Stimulated activated CD4-positive, alpha-beta T cell treated with anti-CD3 and anti-CD28 coated beads, Interleukin-1b, Interleukin-23, amount 100 ng/mL, for 1 hour (primary cell): Measurements from ENCODE around the gene OR2A12.
"Not testable (repeated sequence)": the region's sequence is repeated elsewhere in the genome, so short reads cannot be mapped to it uniquely, and the experiment has no call there.

Source experiments
- DNase-seq, 2 donors: peaks; one replicate each; pipeline ENCODE4 v3.0.0-alpha.2; 2020; ENCODE audit warnings: low read depth in 2 of 2

Gene OR2A12, protein sequence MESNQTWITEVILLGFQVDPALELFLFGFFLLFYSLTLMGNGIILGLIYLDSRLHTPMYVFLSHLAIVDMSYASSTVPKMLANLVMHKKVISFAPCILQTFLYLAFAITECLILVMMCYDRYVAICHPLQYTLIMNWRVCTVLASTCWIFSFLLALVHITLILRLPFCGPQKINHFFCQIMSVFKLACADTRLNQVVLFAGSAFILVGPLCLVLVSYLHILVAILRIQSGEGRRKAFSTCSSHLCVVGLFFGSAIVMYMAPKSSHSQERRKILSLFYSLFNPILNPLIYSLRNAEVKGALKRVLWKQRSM

DNA sequence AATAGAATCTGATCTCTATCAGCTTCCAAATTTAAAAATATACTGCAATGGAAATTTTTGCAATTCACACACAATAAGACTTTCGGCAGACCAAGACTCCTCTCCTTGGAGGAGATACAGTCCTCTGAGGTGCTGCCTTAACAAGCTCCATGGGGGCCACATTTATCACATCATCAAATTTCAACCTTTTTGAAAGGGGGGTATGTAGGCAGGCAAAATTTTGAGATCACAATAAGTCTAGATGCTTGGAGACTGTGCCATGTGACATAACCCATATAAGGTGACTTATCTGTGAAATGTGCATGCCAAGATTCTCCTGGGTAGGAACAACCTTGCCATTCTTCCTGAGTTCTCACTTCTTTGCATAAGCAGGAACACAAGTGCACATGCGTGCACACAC lies at the start of gene OR2A12:
OR2A12 (plus strand) TSS at position 301 of the 400 bp plus-strand sequence. CDS start 8,830 bp downstream, outside the sequence.
- DNase-seq, result no peak

DNA sequence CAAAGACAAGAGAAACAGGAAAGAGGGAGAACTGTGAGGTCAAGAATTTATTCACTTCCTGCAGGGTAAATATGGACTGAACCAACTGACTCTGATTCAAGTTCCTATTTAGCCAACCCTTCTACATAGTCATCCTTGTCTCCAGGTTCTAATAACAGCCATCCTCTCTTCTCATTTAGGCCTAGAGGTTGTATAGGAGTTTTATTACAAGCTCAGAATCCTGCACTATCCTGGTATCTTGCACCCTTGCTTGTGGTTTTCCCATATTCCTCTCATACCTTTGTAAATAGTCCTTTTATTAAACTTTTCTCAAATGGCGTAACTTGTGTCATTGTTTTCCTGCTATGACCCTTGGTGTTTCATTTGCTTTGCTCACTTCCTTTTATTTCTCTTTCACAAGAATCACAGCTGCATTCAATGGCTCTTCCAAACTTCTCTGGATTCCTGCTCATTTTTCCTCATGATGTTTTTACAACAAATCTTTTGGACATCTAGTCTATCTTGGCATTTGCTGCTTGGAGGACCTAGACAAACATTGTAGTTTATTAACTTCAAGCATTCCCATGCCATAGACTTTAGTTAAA lies 49.7 kb upstream of the OR2A12 start:
- DNase-seq, result no peak

DNA sequence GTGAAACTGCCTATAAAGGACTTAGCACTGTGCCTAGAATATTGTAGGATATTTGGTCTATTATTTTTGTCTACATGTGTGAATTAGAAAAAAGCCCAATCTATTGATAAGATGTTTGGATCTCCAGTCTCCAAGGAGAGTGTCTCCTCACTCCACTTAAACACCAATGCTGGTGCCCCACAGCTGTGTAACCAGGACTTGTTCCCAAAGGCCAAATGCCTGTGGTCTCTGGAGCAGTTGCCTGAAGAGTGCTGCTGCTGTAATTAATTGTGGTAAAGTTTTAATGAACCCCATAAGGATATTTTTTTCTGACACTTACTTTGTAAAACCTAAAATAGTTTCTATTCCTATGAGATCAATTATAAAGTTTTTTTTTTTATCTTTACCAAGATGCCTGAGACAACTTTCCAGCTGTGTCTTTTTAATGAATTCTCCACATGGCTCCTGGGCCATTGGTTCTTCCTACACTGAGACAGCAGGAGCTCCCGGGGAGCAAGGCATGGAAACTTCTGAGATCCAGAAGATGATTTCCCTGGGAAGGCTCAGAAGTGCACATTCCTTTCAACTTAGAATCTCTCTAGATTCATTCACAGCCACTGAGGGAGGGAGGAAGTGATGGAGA lies 48.6 kb upstream of the OR2A12 start:
- DNase-seq, result no peak

DNA sequence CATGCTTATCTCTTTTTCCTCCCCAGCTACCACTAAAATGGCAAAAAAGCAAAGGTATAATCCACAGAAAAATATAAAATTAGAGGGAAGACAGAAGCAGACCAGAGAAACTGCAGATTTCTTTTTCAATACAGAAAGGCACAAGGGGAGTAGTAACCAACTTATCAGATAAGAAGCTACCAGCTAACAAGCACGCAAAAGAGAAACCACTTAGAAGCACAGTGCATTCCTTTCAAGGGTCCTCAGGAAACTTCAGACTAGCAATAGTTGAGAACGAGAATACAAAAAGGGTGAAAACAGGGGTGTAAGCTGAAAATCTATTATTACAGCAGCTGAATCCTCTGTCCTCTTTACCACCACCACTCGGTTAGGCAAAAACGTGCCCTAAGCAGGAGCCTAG lies 47.2 kb upstream of the OR2A12 start:
- DNase-seq, result no peak

DNA sequence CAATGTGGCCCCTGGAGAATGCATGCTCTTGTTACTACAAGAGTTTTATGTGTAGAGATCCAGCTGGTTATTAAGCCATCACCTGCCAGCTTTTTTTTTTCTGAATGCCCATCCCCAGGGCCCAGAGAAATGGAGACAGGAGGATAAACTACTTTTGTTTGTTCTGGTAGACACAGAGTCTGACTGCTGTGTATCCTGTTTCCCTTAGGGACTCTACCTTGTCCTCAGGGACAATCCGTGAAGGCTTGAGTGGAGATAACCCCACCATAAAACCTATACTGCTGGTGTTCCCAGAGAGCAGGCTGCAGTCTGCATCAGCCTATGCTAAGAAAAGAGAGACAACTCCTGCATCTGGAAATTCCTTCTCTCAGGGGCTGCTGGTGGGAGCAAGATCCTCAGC lies 37.4 kb upstream of the OR2A12 start, which contains the start of gene OR2A5:
OR2A5 (plus strand) TSS at position 301 of the 400 bp plus-strand sequence. CDS start 1,454 bp downstream, outside the sequence.
- no peak for DNase-seq

DNA sequence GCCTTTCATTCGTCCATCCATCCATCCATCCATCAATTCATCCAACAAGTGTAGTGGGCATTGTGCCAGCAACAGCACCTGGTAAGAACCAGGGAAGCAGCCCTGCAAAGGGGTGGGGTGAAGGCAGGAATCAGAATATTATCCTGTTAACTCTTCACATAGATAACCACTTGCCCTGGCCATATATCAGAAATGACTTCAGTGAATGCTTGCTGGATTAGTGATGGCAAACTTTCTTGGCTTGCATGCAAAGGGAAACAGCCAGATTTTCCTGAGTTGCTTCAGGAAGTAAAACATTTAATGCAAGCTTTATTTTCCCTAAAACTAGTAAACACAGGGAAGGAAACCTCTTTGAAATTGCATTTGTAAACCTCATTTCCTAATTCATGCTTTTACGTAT lies 36.6 kb upstream of the OR2A12 start:
- no peak for DNase-seq

DNA sequence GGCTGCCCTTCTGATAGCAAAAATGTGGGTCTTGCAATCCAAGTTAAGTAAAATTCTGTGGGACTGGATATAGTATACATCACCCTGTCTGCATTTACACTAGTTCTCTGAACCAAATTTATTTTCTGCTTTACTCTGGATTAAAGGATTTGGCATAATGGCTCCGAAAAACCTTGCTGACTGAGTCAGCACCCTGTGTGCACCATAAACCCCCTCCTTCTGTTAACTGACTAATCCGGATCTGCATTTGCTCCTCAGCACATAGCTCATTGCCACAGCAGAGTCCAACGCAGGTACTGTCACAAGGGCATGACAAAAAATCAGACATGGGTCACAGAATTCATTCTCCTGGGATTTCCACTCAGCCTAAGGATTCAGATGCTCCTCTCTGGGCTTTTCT lies 36.0 kb upstream of the OR2A12 start:
- DNase-seq, result no peak

DNA sequence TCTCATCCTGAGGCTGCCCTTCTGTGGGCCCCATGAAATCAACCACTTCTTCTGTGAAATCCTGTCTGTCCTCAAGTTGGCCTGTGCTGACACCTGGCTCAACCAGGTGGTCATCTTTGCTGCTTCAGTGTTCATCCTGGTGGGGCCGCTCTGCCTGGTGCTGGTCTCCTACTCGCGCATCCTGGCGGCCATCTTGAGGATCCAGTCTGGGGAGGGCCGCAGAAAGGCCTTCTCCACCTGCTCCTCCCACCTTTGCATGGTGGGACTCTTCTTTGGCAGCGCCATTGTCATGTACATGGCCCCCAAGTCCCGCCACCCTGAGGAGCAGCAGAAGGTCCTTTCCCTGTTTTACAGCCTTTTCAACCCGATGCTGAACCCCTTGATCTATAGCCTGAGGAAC lies 35.2 kb upstream of the OR2A12 start:
- DNase-seq, result not testable (repeated sequence)

DNA sequence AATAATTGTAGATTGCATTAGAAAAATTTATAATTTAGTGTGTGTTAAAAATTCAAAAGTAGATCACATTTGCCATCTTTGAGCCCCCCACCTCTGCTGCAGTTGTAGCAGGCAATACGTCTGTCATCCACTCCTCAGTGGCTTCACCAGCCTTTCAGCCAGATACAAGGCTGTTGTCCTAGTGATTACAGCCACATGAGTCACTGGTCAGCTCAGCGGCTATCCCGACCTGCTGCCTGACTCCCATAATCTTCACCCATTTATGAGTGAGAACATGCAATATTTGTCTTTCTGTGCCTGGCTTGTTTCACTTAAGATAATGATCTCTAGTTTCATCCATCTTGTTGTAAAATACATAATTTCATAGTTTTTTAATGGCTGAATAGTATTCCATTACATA lies 28.1 kb upstream of the OR2A12 start:
- DNase-seq, result no peak

DNA sequence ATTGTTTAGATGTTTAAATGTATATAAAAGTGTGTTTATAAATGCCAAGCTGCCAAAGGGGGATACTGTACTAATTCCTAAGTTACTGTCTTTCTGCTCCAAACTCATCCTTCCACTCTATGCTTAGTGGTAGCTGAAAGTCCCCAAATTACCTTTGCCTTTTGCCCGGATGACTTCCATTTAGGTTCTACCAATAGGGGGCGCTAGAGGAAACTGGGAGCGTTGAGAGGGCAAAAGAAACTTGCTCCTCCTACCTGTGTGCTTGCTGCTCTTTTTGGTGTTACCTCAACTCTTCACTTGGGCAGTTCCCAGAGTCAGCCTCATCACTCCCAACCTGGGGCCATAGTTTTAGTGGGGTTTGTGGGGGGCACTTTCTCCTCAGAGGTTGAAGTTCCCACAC lies 22.4 kb upstream of the OR2A12 start:
- no peak for DNase-seq

DNA sequence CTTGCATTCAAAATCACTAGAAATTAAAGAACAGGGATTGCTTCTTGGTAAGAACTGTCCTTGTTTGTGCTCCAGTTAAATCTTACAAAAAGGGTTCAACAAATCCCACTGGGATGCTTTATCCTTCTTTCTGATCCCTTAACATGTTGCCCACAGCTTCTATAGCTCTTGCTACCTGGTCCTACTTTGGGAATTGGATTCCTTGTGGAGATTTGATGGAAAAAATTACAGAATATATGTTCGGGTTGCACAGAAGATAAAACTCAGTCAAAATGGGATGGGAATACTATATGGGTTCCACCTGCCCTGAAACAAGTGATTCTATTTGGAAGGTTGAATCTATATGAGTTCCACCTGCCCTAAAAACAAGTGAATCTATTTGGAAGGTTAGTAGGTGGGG lies 16.6 kb upstream of the OR2A12 start, which contains the start of gene OR2A25:
OR2A25 (plus strand) TSS at position 301 of the 400 bp plus-strand sequence. CDS start 4,409 bp downstream, outside the sequence.
- no peak for DNase-seq

DNA sequence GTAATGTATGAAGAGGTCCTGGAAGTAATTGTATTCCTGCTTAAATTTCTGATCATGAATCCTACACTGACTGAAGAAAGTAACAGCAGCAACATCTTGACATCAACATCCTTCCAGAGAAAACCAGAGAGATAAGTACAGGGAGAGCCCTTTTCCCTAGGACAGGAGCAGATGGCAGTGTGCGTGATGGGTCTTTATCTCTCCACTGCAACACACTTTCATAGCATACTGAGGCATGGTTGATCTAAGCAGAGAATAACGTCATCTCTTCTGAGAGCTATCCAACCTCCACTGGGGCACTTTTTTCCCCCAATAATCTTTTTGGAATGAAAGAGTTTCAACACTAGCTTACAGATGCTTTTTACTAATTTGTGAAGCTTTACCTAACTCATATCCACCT lies 16.1 kb upstream of the OR2A12 start:
- DNase-seq, result no peak

DNA sequence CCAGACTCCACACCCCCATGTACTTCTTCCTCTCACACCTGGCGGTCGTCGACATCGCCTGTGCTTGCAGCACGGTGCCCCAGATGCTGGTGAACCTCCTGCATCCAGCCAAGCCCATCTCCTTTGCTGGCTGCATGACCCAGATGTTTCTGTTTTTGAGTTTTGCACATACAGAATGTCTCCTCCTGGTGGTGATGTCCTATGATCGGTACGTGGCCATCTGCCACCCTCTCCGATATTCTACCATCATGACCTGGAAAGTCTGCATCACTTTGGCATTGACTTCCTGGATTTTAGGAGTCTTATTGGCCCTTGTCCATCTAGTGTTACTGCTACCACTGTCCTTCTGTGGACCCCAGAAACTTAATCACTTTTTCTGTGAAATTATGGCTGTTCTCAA lies 11.7 kb upstream of the OR2A12 start:
- no peak for DNase-seq

DNA sequence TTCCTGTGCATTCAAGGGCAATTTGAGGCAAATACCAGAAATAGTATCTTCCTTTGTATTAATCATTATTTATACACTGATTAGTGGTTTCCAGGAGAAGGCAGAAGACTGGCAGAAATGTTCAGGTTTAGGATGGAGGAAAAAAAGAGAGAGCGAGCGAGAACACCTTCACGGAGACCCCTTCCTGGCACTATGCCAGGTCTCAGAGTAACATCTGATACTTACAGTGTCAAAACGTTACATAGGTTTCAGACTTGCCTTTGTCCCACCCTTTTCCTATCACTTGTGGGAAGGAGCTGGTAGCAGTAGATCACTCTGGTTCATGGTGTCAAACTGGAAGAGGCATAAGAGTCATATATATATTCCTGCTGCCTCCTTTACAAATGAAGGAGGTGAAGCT lies 652 bp downstream of the OR2A12 start:
- no peak for DNase-seq

DNA sequence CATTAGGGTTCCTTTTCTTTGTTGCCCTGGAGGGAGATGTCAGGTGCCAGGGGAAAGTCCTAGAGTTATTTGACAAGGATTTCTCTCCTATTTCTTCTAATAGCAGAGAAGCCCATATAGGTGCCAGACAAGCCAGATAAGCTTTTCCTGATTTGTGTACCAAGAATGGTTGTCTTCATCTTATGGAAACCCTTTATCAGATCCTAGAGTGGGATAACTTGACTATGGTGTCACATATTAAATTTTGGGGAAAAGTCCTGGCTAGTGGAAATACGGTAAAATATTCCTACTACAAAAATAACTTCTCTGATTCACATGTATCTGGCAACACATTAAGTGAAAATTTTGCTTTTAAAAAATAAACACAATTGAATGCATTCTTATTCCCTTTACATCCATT lies 1.2 kb downstream of the OR2A12 start:
- DNase-seq, result no peak

DNA sequence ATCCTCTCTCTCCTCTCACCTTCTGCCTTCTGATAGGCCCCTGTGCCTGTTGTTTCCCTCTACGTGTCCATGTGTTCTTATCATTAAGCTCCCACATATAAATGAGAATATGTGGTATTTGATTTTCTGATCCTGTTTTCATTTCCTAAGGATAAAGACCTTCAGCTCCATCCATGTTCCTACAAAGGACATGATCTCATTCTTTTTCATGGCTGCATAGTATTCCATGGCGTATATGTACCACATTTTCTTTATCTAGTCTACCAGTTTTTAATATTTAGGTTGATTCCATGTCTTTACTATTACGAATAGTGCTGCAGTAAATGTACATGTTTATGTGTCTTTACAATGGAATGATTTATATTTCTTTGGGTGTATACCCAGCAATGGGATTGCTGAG lies 4.6 kb downstream of the OR2A12 start:
- DNase-seq, result no peak

DNA sequence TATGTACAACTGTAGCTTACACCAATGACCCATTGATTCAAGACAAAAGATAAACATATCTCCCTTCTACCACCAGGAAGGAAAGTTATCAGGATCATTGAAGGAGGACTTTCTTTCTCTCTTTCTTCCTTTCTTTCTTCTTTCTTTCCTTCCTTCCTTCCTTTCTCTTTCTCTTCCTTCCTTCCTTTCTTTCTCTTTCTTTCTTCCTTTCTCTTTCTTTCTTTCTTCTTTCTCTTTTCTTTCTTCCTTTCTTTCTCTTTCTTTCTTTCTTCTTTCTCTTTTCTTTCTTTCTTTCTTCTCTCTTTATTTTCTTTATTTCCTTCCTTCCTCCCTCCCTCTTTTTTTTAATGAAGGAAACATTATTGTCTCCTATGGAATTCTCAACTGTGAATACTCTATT lies 12.7 kb downstream of the OR2A12 start:
- no peak for DNase-seq

DNA sequence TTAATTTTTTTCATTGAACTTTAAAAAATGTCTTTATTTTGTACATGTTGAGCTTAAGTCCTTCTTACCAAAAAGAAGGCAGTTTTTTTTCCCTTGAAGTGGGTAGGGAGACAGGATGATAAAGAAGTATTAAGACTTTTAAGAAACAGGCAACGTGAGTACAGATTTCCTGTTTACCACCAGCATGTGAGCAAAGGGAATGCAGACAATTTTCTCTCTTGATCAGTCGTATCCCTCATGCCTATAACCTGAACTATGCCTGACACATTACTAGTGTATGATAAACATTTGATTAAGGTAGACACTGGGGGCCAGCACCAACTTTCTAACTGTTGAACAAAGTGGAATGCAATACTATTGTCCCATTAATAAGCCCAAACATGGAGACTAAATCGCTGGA lies 14.5 kb downstream of the OR2A12 start:
- no peak for DNase-seq

DNA sequence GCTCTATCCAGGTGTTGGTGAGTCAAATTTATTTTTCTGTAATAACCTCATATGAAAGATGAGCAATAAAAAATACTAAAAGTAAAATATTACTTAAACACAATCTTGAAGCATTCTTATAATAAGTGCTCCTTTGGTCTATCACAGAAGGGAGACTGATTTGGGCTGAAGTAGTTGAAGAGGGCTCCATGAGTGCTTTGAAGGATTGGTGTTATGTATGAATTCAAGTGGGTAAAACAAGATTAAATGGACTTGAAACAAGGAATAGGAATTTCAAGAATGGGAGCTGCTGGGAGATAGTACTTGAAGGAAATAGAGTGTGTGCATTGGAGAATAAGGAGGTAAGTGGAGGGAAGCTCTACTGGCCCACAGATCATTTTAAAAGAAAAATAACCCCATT lies 16.0 kb downstream of the OR2A12 start:
- DNase-seq, result no peak

DNA sequence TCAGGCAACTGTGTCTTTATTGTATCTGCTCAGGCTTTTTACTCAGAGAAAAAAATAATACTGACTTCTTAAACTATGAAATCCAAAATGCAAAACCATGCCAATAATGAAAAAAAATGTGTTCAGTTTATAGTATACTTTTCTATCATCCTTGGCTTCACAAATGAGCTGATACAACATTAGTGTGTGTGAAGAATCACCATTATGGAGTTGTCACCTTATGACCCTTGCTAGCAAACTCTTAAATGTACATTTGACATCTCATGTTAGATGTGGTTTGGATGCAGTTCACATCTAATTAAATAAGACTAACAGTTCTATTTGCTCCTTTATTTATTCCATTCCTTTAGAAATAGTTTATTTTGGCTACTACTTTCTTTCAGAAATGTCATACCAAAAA lies 19.1 kb downstream of the OR2A12 start:
- no peak for DNase-seq

DNA sequence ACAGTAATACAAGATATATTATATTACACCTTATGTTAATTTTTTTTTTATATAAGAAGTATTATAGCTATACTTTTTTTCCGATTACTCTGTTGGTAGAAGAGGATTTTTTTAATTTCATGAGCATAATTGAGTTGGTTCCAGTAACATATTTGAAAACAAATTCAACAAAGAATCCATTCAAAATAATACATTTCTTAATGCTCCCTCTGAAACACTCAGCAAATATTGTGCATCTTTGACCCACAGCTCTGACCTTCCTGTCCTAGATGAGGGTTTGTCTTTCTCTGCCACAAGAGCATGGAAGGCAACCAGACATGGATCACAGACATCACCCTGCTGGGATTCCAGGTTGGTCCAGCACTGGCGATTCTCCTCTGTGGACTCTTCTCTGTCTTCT lies 23.2 kb downstream of the OR2A12 start, which contains the start of gene OR2A2:
OR2A2 (plus strand) TSS at position 301 of the 400 bp plus-strand sequence; CDS start at position 301, 0 bp downstream.
- no peak for DNase-seq

DNA sequence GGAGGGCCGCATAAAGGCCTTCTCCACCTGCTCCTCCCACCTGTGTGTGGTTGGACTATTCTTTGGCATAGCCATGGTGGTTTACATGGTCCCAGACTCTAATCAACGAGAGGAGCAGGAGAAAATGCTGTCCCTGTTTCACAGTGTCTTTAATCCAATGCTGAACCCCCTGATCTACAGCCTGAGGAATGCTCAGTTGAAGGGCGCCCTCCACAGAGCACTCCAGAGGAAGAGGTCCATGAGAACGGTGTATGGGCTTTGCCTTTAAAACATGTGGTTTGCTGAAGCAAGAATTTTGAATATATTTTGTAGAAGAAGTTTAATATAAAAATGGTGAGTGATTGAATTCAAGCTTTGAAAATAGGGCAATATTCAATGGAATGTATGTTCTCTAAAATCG lies 24.2 kb downstream of the OR2A12 start:
- DNase-seq, result no peak

DNA sequence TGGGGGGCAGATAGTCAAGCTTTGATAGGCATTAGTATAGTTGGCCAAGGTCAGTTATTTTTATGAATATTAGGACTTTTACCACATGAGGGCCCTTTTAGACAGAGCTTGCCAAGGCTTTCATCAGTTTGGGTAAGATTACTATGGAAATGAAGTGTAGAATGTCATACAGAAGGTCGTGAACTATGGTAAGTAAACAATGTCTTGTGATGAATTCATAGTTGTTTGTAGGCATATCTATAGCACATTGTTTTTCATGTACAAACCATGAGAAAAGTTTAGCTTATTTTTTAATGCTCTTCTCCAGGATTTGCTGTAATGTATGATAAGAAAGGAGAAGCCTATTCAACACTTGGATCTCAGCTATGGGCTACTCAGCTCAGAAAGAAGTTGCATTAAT lies 27.6 kb downstream of the OR2A12 start:
- DNase-seq, result no peak
